GM10248 (cell line): Measurements from ENCODE around the gene CYP26C1.

Experiments
- CTCF ChIA-PET: fragments of 300-600 bp; sonication (Branson Sonifier 250); formaldehyde crosslinking; extraction: SDS; loops from one replicate; lab custom pipeline; 2021; ENCODE audit warnings: antibody characterized with exemption; lab: Yijun Ruan, JAX
- POLR2A ChIA-PET: fragments of 350-650 bp; sonication (Branson Sonifier 250); formaldehyde crosslinking; extraction: SDS; loops from one replicate; lab custom pipeline; 2020; ENCODE audit warnings: antibody characterized with exemption; lab: Yijun Ruan, JAX
- DNase-seq: peaks from one replicate; pipeline ENCODE4 v3.0.0; 2012; ENCODE audit errors: extremely low spot score
- CTCF ChIP-seq: IDR thresholded peaks from 2 replicates; pipeline ENCODE4 v1.5.1; 2012; ENCODE audit warnings: mild to moderate bottlenecking, low read depth; ENCODE audit errors: extremely low read depth, missing control alignments, control extremely low read depth

Gene CYP26C1

GRCh38 chr10:93062514-93063143 is 2.0 kb downstream of the CYP26C1 start:
- POLR2A ChIA-PET, result no interaction called here
- TF ChIP-seq CTCF, result peak; percentile 59
- CTCF ChIA-PET, result interaction anchor here (0.8 to 4.0 kb wide), 8 partner anchors 9 to 98 kb away, joined by 3 to 16 read pairs (median 4); no protein-coding TSS in a partner anchor
- peak; percentile 75 for DNase-seq

- no peak for TF ChIP-seq CTCF
- ChIA-PET POLR2A (no interaction called here), CTCF (interaction anchor here (1.3 to 4.0 kb wide), 4 partner anchors 10 to 98 kb away, joined by 3 to 16 read pairs (median 6); no protein-coding TSS in a partner anchor)
- DNase-seq, result peak; percentile 25
Measured at GRCh38 chr10:93063144-93063976, 2.8 kb downstream of the CYP26C1 start.

- ChIA-PET POLR2A (no interaction called here), CTCF (interaction anchor here (0.9 to 4.0 kb wide), 6 partner anchors 8 to 99 kb away, joined by 3 to 16 read pairs (median 4); no protein-coding TSS in a partner anchor)
- TF ChIP-seq CTCF, result no peak
- no peak for DNase-seq
Measured at GRCh38 chr10:93063977-93064660, 3.5 kb downstream of the CYP26C1 start.

- TF ChIP-seq CTCF, result no peak
- POLR2A ChIA-PET, result no interaction called here
Measured at GRCh38 chr10:93064874-93065660, 4.5 kb downstream of the CYP26C1 start.

GRCh38 chr10:93065675-93066543 is 5.3 kb downstream of the CYP26C1 start:
- no peak for DNase-seq
- no peak for TF ChIP-seq CTCF
- ChIA-PET POLR2A (no interaction called here), CTCF (interaction anchor here (2.9 kb wide), 1 partner anchor 15 kb away, joined by 13 read pairs; no protein-coding TSS in a partner anchor)

More at GRCh38 chr10:93064874-93065660, 4.5 kb downstream of the CYP26C1 start:
- CTCF ChIA-PET, result interaction anchor here (0.9 to 4.0 kb wide), 4 partner anchors 9 to 100 kb away, joined by 4 to 16 read pairs (median 9); no protein-coding TSS in a partner anchor
- no peak for DNase-seq
